Neural cell (in vitro differentiated cells): Measurements from ENCODE around the gene RMC1. TPM values are rescaled to one million over a fixed set of nuclear protein-coding genes. Genes with fewer than 3 reads are reported as not detected.

ENCODE experiments used
- H2AFZ ChIP-seq: fragments of 200-600, 300-800 bp; sonication (generic), shearing (Covaris generic); 2 replicates; pipeline ENCODE4 v1.6.0; 2014; ENCODE audit warnings: low read depth, mild to moderate bottlenecking, antibody characterized with exemption, low read length, moderate library complexity
- H3F3A ChIP-seq: fragments of 200-600 bp; shearing (Covaris generic); 2 replicates; pipeline ENCODE4 v1.6.1; 2016; ENCODE audit warnings: mild to moderate bottlenecking, moderate library complexity, mixed read lengths, antibody characterized with exemption, low read length; ENCODE audit not compliant: insufficient read depth, poor library complexity, severe bottlenecking
- H3K27ac ChIP-seq: fragments of 200-600, 300-800 bp; sonication (generic), shearing (Covaris generic); 2 replicates; pipeline ENCODE4 v1.5.1; 2014; ENCODE audit warnings: mild to moderate bottlenecking, low read length, moderate library complexity
- H3K27me3 ChIP-seq: fragments of 300-800, 200-600 bp; sonication (generic), shearing (Covaris generic); 2 replicates; pipeline ENCODE4 v1.6.0; 2014; ENCODE audit warnings: mild to moderate bottlenecking, low read depth, low read length, moderate library complexity; ENCODE audit not compliant: insufficient read depth
- H3K36me3 ChIP-seq: fragments of 300-800, 200-600 bp; sonication (generic), shearing (Covaris generic); 2 replicates; pipeline ENCODE4 v1.5.1; 2014; ENCODE audit warnings: mild to moderate bottlenecking, antibody characterized with exemption, low read length, moderate library complexity; ENCODE audit not compliant: insufficient read depth
- H3K4me2 ChIP-seq: fragments of 300-800, 200-600 bp; sonication (generic), shearing (Covaris generic); 2 replicates; pipeline ENCODE4 v1.6.0; 2014; ENCODE audit warnings: mild to moderate bottlenecking, low read length
- H3K4me3 ChIP-seq: fragments of 300-800, 200-600 bp; sonication (generic), shearing (Covaris generic); 2 replicates; pipeline ENCODE4 v1.5.1; 2014; ENCODE audit warnings: mild to moderate bottlenecking, low read length, moderate library complexity
- H3K79me2 ChIP-seq: fragments of 200-600 bp; shearing (Covaris generic); replicated peaks from 2 replicates; pipeline ENCODE4 v1.6.0; 2014; ENCODE audit warnings: mild to moderate bottlenecking, low read length, moderate library complexity; ENCODE audit not compliant: insufficient read depth
- H3K9ac ChIP-seq: fragments of 300-800, 200-600 bp; sonication (generic), shearing (Covaris generic); 2 replicates; pipeline ENCODE4 v1.6.1; 2016; ENCODE audit warnings: mild to moderate bottlenecking, low read length, mixed read lengths
- H3K9me2 ChIP-seq: fragments of 200-600 bp; shearing (Covaris generic); 2 replicates; pipeline ENCODE4 v1.6.1; 2016; ENCODE audit warnings: mild to moderate bottlenecking, low read length, mixed read lengths; ENCODE audit not compliant: insufficient read depth
- H3K9me3 ChIP-seq: fragments of 200-600, 300-800 bp; sonication (generic), shearing (Covaris generic); 2 replicates; pipeline ENCODE4 v1.6.1; 2016; ENCODE audit warnings: mild to moderate bottlenecking, mixed run types, low read length, moderate library complexity, mixed read lengths
- H4K20me1 ChIP-seq: fragments of 200-600 bp; shearing (Covaris generic); 2 replicates; pipeline ENCODE4 v1.6.1; 2016; ENCODE audit warnings: mild to moderate bottlenecking, mixed run types; ENCODE audit not compliant: insufficient read depth
- EP300 ChIP-seq: fragments of 450-650 bp; conservative IDR thresholded peaks from 2 replicates; pipeline ENCODE4 v1.6.1; 2014; ENCODE audit warnings: antibody characterized with exemption, mild to moderate bottlenecking, moderate library complexity; ENCODE audit not compliant: poor library complexity, severe bottlenecking
- EZH2 ChIP-seq: fragments of 200-600, 300-800 bp; shearing (Covaris generic), sonication (generic); IDR thresholded peaks from 2 replicates; pipeline ENCODE4 v1.6.1; 2014; ENCODE audit warnings: antibody characterized with exemption, low read length, borderline replicate concordance, mild to moderate bottlenecking; ENCODE audit not compliant: insufficient read depth, poor library complexity, severe bottlenecking
- MXI1 ChIP-seq: fragments of 450-650 bp; conservative IDR thresholded peaks from 2 replicates; pipeline ENCODE4 v1.6.1; 2014; ENCODE audit warnings: antibody characterized with exemption, mild to moderate bottlenecking; ENCODE audit not compliant: poor library complexity, severe bottlenecking
- POLR2AphosphoS5 ChIP-seq: IDR thresholded peaks from 2 replicates; pipeline ENCODE4 v1.6.1; 2012
- RAD21 ChIP-seq: fragments of 450-650 bp; conservative IDR thresholded peaks from 2 replicates; pipeline ENCODE4 v1.6.1; 2014; ENCODE audit warnings: antibody characterized with exemption, mild to moderate bottlenecking, moderate library complexity
- REST ChIP-seq: IDR thresholded peaks from 2 replicates; pipeline ENCODE4 v1.6.1; 2012; ENCODE audit warnings: borderline replicate concordance
- SMC3 ChIP-seq: fragments of 450-650 bp; conservative IDR thresholded peaks from 2 replicates; pipeline ENCODE4 v1.6.1; 2014; ENCODE audit warnings: antibody characterized with exemption, mild to moderate bottlenecking, moderate library complexity; ENCODE audit not compliant: poor library complexity
- TAF1 ChIP-seq: IDR thresholded peaks from 2 replicates; pipeline ENCODE4 v1.6.1; 2012; ENCODE audit warnings: low read depth
- polyA plus RNA-seq: library from polyadenylated mRNA; depleted of rRNA; stranded (reverse); fragments of >200 nt; gene quantifications from 2 replicates; pipeline ENCODE4 v1.2.3, GENCODE V29; 2014
- TF ChIP-seq, protein P1 (sequence below): fragments of 450-650 bp; IDR thresholded peaks from 2 replicates; pipeline ENCODE4 v1.5.1; 2014; ENCODE audit warnings: antibody characterized with exemption, mild to moderate bottlenecking, moderate library complexity; ENCODE audit not compliant: poor library complexity, severe bottlenecking

RMC1 gene
- polyA plus RNA-seq, 1 donor from 2014 or later: 42.2 TPM

DNA sequence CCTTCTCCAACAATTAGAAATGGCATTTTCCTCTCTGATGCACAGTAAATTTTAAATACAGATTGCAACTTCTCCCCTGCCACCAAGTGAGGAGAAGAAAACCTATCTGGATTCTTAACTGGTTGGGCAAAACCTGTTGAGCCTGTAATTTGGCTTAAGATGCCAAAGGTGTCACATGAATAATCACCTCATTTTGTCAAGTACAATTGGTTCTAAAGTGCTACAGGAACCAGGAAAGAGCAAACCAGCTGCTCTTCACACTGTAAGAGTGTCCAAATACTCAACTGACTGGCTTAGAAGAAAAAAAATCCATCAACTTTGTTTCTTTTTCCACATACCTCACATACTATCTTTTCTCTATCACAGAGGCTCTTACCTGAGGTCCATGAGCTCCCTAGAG is 47.6 kb downstream of the RMC1 start:
- H3K9me2 ChIP-seq: no peaks in the 10 kb centered on the region
- H3K4me2 ChIP-seq: no peak overlapping the region
- no peak for TF ChIP-seq MXI1
- TF ChIP-seq EZH2: no peak
- TF ChIP-seq, protein P1, sequence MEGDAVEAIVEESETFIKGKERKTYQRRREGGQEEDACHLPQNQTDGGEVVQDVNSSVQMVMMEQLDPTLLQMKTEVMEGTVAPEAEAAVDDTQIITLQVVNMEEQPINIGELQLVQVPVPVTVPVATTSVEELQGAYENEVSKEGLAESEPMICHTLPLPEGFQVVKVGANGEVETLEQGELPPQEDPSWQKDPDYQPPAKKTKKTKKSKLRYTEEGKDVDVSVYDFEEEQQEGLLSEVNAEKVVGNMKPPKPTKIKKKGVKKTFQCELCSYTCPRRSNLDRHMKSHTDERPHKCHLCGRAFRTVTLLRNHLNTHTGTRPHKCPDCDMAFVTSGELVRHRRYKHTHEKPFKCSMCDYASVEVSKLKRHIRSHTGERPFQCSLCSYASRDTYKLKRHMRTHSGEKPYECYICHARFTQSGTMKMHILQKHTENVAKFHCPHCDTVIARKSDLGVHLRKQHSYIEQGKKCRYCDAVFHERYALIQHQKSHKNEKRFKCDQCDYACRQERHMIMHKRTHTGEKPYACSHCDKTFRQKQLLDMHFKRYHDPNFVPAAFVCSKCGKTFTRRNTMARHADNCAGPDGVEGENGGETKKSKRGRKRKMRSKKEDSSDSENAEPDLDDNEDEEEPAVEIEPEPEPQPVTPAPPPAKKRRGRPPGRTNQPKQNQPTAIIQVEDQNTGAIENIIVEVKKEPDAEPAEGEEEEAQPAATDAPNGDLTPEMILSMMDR: no peak
- no peak for TF ChIP-seq REST
- no peak for TF ChIP-seq POLR2AphosphoS5
- TF ChIP-seq EP300: no peak
- TF ChIP-seq RAD21: no peak
- no peak for TF ChIP-seq TAF1
- no peak for TF ChIP-seq SMC3
- no peaks in the 10 kb centered on the region for H3K9me3 ChIP-seq
- no peaks in the 10 kb centered on the region for H4K20me1 ChIP-seq
- peaks cover 4% of the 10 kb centered on the region for H3K36me3 ChIP-seq
- H3K27ac ChIP-seq: no peak overlapping the region
- no peaks in the 10 kb centered on the region for H3K79me2 ChIP-seq
- H3F3A ChIP-seq: no peaks in the 10 kb centered on the region
- H2AFZ ChIP-seq: no peak overlapping the region
- no peak overlapping the region for H3K4me3 ChIP-seq
- H3K27me3 ChIP-seq: no peaks in the 10 kb centered on the region
- no peak overlapping the region for H3K9ac ChIP-seq

DNA sequence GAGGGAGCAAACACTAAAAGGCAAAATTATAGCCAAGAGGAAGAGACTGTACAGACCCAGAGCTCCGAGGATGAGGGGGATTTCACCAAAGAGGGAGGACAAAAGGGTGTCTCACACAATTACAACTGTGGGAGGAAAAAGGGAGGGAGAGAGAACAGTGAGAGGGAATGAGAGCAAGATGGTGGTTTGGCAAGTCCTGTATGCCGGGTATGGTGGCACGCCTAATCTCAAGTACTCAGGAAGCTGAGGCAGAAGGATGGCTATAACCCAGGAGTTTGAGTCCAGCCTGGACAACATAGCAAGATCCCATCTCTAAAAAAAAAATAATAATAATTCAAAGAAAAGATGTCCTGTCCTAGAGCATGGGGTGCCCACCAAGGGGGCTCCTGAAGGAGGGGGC is 48.7 kb downstream of the RMC1 start:
- Histone ChIP-seq H3K36me3 (peaks cover 11% of the 10 kb centered on the region), H3K9me2 (no peaks in the 10 kb centered on the region)

More for the DNA sequence above, 48.7 kb downstream of the RMC1 start:
- Histone ChIP-seq H3K79me2 (no peaks in the 10 kb centered on the region), H3F3A (no peaks in the 10 kb centered on the region), H3K4me2 (no peak overlapping the region), H2AFZ (no peak overlapping the region), H3K9me3 (no peaks in the 10 kb centered on the region), H3K9ac (no peak overlapping the region), H4K20me1 (no peaks in the 10 kb centered on the region), H3K27me3 (no peaks in the 10 kb centered on the region), H3K27ac (no peak overlapping the region), H3K4me3 (no peak overlapping the region)
- no peak for TF ChIP-seq EP300
- TF ChIP-seq EZH2: no peak
- TF ChIP-seq RAD21: no peak
- TF ChIP-seq SMC3: no peak
- no peak for TF ChIP-seq REST
- TF ChIP-seq MXI1: no peak
- no peak for TF ChIP-seq POLR2AphosphoS5
- TF ChIP-seq TAF1: no peak
- TF ChIP-seq, protein P1: no peak
